Measurements from ENCODE around the gene SUN5.

The SUN5 gene

DNA sequence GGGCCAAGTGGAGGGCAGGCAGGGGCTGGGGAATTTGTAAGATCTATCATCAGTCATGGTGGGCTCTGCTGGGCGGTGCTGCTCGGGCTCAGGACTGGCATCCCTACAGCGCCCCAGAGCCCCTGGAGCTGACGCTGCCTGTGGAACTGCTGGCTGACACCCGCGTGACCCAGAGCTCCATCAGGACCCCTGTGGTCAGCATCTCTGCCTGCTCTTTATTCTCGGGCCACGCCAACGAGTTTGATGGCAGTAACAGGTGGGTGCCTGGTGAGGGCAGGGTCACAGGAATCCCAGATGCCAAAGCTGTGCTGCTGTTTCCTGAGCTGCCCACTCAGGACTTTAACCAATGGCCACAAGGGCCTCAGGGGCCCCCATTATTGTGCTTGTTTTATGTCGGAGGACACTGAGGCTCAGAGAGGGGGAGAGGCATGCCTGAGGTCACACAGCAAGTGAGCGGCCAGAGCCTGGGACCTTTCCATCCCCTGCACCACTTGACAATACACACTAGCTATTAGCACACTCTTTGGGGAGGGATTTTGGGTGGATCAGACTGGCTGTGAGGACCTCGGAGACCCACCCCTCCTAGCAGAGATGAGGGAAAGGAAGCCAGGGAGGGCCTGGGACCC lies 9.6 kb upstream of the SUN5 start:
- TF ChIP-seq GATA1 (IDR thresholded peaks at IDR 0.05; ENCODE audit: low read depth, low read length) (no peak), POLR2A (IDR thresholded peaks at IDR 0.05; ENCODE audit: low read length) (no peak)
- DNase-seq, result no peak

DNA sequence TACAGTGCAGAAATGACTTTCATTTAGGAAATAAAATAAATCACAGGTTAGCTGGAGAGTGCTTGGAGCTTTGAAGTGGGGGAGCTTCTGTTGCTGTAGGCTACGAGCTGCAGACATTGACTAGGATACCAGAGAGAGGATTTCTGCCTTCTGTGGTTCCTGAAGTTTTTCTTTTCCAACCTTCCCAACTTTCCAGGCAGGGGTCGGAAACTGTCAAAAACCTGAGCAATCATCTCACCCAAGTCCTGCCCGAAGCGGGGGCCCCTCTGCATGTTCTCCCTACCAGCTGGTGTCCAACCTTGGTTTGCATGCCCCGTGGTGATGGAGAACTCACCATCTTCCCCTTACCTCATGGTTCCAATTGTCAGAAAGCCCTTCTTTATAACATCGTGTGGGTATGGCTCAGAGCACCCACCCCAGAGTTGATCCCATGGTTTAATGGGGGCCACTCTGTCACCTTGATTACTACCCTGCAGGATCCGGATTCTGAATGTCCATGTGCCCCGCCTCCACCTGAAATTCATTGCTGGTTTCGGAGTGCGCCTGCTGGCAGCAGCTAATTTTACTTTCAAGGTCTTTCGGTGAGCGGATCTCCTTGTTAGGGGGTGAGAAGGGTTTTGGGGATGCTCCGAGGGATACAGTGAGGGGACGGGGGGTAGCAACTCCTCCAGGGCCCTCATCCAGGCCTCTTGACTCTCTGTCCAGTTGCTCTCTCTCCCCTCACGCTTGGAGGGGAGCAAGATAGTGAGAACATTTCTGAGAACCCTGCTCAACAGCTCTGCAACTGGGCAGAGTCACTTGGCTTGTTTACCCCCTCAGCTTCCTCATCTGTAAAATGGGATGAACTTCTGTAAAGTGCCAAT lies 8.3 kb upstream of the SUN5 start:
- TF ChIP-seq GATA1 (IDR thresholded peaks at IDR 0.05; ENCODE audit: low read depth, low read length) (no peak), POLR2A (IDR thresholded peaks at IDR 0.05; ENCODE audit: low read length) (no peak)
- no peak for DNase-seq

DNA sequence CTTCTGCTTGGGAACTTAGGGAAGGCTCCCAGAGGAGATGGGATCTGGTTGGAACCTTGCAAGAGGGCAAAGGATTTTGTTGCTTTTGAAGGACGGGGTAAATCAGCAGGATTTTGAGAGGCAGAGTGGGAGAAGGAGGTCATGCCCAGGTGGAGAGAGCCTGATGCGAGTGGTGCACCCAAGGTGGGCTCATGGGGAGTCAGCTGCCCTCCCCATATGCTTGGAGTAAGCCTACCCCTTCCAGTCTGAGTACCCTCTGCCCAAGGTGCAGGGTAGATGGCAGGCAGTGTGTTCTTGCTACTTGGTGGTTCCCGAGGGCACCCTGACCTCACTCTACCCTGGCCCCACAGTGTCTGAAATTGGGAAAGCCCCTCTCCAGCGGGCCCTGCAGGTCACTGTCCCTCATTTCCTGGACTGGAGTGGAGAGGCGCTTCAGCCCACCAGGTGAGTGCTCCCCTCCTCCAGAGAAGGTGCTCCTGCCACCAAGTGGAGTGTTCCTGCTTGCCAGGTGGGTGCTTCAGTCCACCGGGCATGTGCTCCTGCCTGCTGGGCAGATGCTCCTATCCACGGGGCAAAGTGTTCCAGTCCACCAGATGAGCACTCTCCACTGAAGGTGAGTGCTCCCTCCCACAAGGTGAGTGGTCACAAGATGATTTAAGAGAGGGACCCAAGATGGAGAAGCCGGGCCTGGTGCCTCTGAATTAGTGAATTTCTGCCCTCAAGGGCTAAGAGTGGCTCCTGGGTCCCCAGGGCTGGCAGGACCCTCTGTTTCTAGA lies 6.6 kb upstream of the SUN5 start:
- TF ChIP-seq POLR2A (IDR thresholded peaks at IDR 0.05; ENCODE audit: low read length), result no peak
- TF ChIP-seq GATA1 (IDR thresholded peaks at IDR 0.05; ENCODE audit: low read depth, low read length), result no peak
- no peak for DNase-seq

DNA sequence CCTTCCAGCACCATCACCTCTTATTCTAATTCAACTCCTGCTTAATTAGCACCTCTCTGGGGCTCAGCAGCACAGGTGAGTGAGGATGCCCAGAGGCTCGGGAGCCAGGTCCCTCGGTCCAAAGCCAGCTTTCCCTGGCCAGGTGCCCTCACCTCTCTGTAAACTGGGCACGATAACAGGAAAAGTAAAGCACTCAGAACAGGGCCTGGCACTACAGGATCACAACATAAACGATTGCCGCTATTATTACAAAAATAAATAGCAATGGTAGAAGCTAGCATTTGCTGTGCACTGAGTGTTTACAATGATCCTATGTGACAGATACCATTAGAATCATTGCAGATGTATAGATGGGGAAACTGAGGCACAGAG lies 5.9 kb upstream of the SUN5 start:
- no peak for DNase-seq
- TF ChIP-seq POLR2A (IDR thresholded peaks at IDR 0.05; ENCODE audit: low read length) (no peak), GATA1 (IDR thresholded peaks at IDR 0.05; ENCODE audit: low read depth, low read length) (no peak)

DNA sequence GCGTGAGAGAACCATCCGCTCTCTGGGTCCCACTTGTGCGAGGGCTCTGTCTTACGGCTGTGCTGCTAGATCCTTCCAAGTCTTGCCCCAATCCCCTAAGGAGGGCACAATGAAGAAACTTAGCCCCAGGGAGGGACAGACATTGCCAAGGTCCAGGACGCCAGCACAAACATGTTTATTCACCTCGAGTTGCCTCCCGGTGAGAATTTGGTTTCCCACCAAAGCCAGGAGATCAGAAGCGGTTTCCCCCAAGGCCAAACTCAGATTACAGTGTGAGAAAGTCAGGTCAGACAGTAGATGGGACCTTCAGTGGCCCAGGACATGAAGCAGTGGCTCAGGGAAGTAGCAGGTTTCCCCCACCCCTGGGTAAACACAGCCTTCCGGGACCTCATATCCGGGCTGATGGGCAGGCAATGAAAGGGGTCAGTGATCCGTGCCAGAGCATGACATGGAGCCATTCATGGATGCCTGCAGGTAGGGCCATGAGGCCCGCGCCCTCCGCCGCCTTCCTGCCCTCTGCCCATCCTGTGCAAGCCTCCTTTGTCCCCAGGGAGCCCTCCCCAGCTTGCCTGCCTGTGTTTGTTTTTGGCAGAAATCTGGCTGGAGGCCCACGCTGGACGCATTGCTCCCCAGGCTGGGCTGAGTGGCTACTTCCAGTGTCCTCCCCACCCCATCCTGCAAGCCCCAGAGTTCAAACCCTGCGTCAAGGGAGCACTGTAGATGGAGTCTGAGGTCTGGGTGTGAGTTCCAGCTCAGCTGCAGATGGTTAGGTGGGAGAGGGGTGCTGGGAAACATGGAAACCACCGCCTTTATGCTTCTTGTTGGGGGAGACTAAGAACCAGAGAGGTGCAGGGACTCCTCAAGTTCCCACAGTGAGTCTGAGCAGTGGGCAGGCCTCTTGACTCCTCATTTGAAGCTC lies 5.2 kb upstream of the SUN5 start:
- no peak for DNase-seq
- TF ChIP-seq POLR2A (IDR thresholded peaks at IDR 0.05; ENCODE audit: low read length) (no peak), GATA1 (IDR thresholded peaks at IDR 0.05; ENCODE audit: low read depth, low read length) (no peak)

DNA sequence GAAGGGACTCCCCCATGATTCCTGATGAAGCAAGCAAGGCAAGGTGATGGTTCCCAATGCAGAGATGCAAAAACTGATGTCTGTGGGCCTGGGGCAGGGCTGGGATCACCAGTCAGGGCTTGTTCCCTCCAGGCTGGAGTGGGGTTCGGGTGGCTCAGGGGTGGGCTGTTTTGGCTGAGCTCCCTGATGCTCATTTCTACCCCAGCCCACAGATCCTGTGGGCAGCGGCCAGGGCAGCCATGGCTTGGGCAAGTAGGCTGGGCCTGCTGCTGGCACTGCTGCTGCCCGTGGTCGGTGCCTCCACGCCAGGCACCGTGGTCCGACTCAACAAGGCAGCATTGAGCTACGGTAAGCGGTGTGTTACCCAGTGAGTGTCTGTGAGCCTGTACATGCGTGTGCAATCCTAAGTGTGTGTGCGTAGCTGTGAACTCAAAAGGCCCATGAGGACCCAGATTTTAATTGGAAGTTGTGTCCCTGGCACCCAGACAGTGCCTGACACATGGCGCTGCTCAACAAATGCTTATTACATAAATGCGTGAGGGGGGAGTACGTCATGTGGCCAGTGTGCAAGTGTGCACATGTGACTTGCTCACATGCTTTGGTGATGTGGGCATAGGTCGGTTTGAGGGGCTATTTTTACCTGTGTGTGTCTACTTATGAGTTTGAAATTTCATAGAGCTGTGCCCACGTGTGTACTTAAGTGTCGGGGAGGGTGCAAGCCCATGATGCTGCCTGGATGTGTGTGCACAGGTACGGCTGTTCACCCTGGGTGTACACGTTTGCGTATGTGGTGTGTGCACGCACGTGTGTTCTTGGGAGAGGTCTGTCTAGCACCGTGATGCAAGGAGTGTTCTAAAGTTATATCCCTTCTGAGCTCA lies 4.3 kb upstream of the SUN5 start:
- no peak for DNase-seq
- TF ChIP-seq POLR2A (IDR thresholded peaks at IDR 0.05; ENCODE audit: low read length) (no peak), GATA1 (IDR thresholded peaks at IDR 0.05; ENCODE audit: low read depth, low read length) (no peak)

DNA sequence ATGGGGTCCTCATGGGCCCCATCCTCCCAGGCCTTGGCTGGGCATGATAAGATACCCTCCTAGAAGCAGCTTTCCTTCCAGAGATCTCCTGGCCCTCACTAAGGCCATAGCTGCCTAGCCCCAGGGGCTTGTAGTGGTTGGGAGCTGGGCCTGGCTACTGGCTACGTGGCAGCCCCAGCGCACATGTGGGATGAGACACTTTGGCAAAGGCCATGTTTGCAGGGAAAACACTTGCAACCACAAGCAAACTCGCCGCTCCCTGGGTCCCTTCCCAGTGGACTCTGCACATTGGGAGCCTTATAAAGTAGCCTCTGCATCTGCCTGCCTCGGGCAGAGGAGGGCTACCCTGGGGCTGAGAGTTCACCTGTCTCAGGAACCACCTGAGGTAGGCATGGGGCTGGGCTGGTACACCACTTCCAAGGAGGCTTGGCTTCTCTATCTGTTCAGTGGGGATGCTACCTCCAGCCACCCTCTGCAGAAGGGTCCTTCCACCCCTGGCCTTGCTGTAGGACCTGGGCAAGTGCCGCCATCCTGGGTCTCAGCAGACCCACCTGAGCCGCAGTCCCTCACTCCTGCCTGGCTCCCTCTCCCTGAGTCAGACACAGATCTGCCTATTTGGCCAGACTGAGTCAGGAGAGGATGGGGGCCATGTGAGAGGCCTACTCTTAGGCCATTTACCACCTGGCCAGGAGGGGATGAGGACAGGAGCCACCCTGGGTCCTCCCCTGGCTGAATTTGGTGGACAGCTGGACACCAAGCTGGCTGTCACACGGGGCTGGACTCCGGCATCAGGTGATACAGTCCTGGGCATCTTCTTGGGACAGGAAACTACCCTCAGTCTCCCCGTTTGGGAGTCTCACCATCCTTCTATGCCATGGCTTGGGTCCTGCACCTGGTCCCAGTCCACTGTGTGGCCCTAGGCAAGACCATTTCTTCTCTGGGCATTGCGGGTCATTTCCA lies 3.4 kb upstream of the SUN5 start, which contains the start of gene BPIFB2:
BPIFB2 (plus strand) TSS at position 329 of the 960 bp plus-strand sequence. CDS start 871 bp downstream, outside the sequence.
- no peak for DNase-seq
- no peak for TF ChIP-seq GATA1 (IDR thresholded peaks at IDR 0.05; ENCODE audit: low read depth, low read length)
- TF ChIP-seq POLR2A (IDR thresholded peaks at IDR 0.05; ENCODE audit: low read length), result no peak

DNA sequence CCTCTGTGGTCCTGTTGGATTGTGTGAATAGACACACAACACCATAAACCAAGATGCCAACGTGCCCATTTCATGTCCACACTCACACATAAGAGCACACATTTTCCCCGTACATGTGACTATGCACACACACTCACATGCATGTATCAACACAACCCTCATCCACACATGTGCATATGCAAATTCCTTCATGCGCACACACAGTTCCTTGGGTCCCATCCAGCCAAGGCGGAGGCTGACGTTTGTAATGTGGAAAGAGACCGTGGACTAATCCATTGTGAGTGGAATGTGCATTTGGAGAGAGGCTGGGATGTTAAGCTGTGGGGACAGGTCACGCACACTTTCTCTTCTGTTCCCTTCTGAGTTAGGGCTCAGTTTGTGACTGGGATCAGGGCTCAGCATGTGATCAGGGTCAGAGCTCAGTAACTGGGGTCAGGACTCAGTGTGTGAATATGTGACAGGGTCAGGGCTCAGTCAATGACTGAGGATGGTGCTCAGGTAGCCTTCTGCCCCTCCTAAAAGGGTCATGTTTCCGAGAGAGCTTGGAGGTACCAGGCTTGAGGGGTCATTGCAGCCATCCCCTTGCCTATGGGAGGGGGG lies 2.6 kb upstream of the SUN5 start:
- no peak for DNase-seq
- no peak for TF ChIP-seq GATA1 (IDR thresholded peaks at IDR 0.05; ENCODE audit: low read depth, low read length)
- no peak for TF ChIP-seq POLR2A (IDR thresholded peaks at IDR 0.05; ENCODE audit: low read length)

DNA sequence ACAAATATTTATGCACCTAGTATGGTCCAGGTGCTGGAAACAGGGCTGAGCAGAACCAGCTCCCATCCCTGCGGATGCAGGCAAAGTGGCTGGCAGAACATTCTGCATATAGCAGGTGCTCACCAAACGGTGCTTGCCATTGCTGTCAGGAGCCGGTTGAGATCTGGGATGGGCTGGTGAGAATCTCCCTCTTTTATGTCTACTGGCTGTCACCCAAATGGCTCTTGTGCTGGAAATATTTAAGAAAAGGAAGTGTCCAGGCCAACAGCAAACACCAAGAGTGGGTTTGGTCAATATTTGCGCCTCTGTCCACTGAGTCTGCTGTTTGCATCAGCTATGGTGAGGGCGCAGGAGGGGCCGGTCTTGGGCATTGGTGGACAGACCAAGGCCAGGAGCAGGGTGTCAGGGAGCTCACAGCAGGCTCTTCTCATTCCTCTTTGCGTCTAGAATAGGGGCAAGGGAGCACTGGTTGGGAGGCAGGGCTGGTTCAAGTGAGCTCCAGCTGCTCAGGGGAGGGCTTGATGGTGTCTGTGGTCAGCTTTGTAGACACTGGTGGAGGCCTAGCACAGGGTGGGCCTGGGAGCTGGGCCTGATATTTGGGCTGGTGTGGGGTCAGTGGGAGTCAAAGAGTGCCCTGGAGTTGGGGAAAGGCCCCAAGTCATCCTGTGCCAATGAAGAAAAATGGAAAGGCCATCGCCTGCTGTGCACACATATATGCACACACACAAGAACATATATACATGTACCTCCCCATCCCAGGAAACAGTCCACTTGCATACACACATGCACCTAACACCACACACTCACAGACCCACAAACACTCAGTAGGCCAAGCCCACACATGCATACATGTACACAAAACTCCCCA lies 1.9 kb upstream of the SUN5 start:
- TF ChIP-seq GATA1 (IDR thresholded peaks at IDR 0.05; ENCODE audit: low read depth, low read length), result no peak
- no peak for TF ChIP-seq POLR2A (IDR thresholded peaks at IDR 0.05; ENCODE audit: low read length)
- DNase-seq, result no peak

DNA sequence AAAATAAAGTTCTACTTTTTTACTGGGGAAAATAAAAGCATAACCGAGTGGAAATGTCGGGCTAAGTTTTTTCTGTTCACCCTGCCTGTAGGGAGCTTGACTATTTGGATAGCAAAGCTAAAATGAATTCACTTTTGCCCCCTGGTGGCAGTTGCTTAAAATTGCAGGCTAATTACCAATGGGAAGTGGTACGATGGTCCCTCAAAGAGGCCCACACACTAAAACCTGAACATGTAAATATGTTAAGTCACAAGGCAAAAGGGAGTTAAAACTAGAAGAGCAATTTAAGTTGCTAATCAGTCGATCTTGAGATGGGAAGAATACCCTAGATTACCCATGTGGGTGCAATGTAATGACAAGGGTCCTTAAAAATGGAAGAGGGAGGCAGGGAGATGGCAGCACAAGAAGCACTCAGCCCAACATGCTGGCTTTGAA lies 916 bp upstream of the SUN5 start:
- DNase-seq, result peak; percentile 32 to 53

More for the DNA sequence above, 916 bp upstream of the SUN5 start:
- TF ChIP-seq POLR2A (IDR thresholded peaks at IDR 0.05; ENCODE audit: low read length), result no peak

Measured in erythroblast (primary cell).